GM12892 (cell line): ENCODE data around the gene ZNF304.

ENCODE experiments used
- POLR2A ChIP-seq: IDR thresholded peaks from 2 replicates; pipeline ENCODE4 v1.6.1; 2011; ENCODE audit warnings: low read depth, low read length, control low read depth
- POLR2AphosphoS5 ChIP-seq: IDR thresholded peaks from 2 replicates; pipeline ENCODE4 v1.6.1; 2011; ENCODE audit warnings: low read depth, low read length, control low read depth

- TF ChIP-seq POLR2AphosphoS5 (no peak), POLR2A (no peak)
These were observed 26.1 kb upstream of the ZNF304 start for GRCh38 chr19:57324992-57325391.
